ENCODE data around the gene SYT2.
"Not testable (repeated sequence)": the region's sequence is repeated elsewhere in the genome, so short reads cannot be mapped to it uniquely, and the experiment has no call there.

Gene SYT2

GRCh38 chr1:202628646-202629215, 81.5 kb downstream of the SYT2 start:
- ChIA-PET POLR2A (no interaction called here), CTCF (interaction anchor here (1.4 to 2.2 kb wide), 2 partner anchors 165 kb away, joined by 4 to 15 read pairs; no protein-coding TSS in a partner anchor)
- H3K4me3 ChIP-seq (ENCODE audit: low read depth, low read length): no peak overlapping the region
- DNase-seq (ENCODE audit: low read depth, low spot score): no peak
- no peak for TF ChIP-seq CTCF (IDR thresholded peaks at IDR 0.05; ENCODE audit: insufficient read depth, low read length, missing control alignments)

- POLR2A ChIA-PET: no interaction called here
- CTCF ChIA-PET: interaction anchor here (0.7 to 2.2 kb wide), 3 partner anchors 14 to 164 kb away, joined by 3 to 15 read pairs (median 3); no protein-coding TSS in a partner anchor
- no peak for TF ChIP-seq CTCF (IDR thresholded peaks at IDR 0.05; ENCODE audit: insufficient read depth, low read length, missing control alignments)
- H3K4me3 ChIP-seq (ENCODE audit: low read depth, low read length): no peak overlapping the region
- no peak for DNase-seq (ENCODE audit: low read depth, low spot score)
Measured at GRCh38 chr1:202627841-202628565, 82.3 kb downstream of the SYT2 start.

GRCh38 chr1:202627036-202627435, 83.2 kb downstream of the SYT2 start:
- CTCF ChIA-PET: interaction anchor here (1.3 to 2.2 kb wide), 3 partner anchors 13 to 285 kb away, joined by 3 to 15 read pairs (median 5); partner anchors contain the start of gene UBE2T
- DNase-seq (ENCODE audit: low read depth, low spot score); POLR2A ChIA-PET; H3K4me3 ChIP-seq (ENCODE audit: low read depth, low read length): not testable (repeated sequence)

- H3K4me3 ChIP-seq (ENCODE audit: low read depth, low read length): no peak overlapping the region
- POLR2A ChIA-PET: no interaction called here
- peak; percentile 89 for TF ChIP-seq CTCF (IDR thresholded peaks at IDR 0.05; ENCODE audit: insufficient read depth, low read length, missing control alignments)
- CTCF ChIA-PET: interaction anchor here (0.7 to 2.2 kb wide), 13 partner anchors 10 to 284 kb away, joined by 3 to 9 read pairs (median 4); partner anchors contain the start of gene UBE2T
- DNase-seq (ENCODE audit: low read depth, low spot score): no peak
Measured at GRCh38 chr1:202625416-202626360, 84.6 kb downstream of the SYT2 start.

GRCh38 chr1:202624781-202625108, 85.5 kb downstream of the SYT2 start:
- POLR2A ChIA-PET: no interaction called here
- H3K4me3 ChIP-seq (ENCODE audit: low read depth, low read length): no peak overlapping the region
- CTCF ChIA-PET: interaction anchor here (0.7 to 2.2 kb wide), 6 partner anchors 55 to 283 kb away, joined by 3 to 9 read pairs (median 4); partner anchors contain the start of gene UBE2T
- no peak for TF ChIP-seq CTCF (IDR thresholded peaks at IDR 0.05; ENCODE audit: insufficient read depth, low read length, missing control alignments)
- DNase-seq (ENCODE audit: low read depth, low spot score): no peak

GRCh38 chr1:202624088-202624780, 86.0 kb downstream of the SYT2 start:
- no peak for DNase-seq (ENCODE audit: low read depth, low spot score)
- no peak for TF ChIP-seq CTCF (IDR thresholded peaks at IDR 0.05; ENCODE audit: insufficient read depth, low read length, missing control alignments)
- CTCF ChIA-PET: interaction anchor here (1.1 to 1.4 kb wide), 2 partner anchors 9 to 24 kb away, joined by 3 to 6 read pairs; no protein-coding TSS in a partner anchor
- H3K4me3 ChIP-seq (ENCODE audit: low read depth, low read length): no peak overlapping the region
- POLR2A ChIA-PET: no interaction called here

- DNase-seq (ENCODE audit: low read depth, low spot score); H3K4me3 ChIP-seq (ENCODE audit: low read depth, low read length); POLR2A ChIA-PET: not testable (repeated sequence)
- CTCF ChIA-PET: interaction anchor here (1.0 to 1.4 kb wide), 3 partner anchors 8 to 279 kb away, joined by 3 to 6 read pairs (median 3); no protein-coding TSS in a partner anchor
Measured at GRCh38 chr1:202623476-202623875, 86.8 kb downstream of the SYT2 start.
